Activated CD4-positive, alpha-beta T cell treated with anti-CD3 and anti-CD28 coated beads for 1 hour (primary cell): Measurements from ENCODE around the gene NUDT14.

Experiments used
- DNase-seq: peaks from one replicate; pipeline ENCODE4 v3.0.0-alpha.2; 2020

Gene NUDT14

DNA sequence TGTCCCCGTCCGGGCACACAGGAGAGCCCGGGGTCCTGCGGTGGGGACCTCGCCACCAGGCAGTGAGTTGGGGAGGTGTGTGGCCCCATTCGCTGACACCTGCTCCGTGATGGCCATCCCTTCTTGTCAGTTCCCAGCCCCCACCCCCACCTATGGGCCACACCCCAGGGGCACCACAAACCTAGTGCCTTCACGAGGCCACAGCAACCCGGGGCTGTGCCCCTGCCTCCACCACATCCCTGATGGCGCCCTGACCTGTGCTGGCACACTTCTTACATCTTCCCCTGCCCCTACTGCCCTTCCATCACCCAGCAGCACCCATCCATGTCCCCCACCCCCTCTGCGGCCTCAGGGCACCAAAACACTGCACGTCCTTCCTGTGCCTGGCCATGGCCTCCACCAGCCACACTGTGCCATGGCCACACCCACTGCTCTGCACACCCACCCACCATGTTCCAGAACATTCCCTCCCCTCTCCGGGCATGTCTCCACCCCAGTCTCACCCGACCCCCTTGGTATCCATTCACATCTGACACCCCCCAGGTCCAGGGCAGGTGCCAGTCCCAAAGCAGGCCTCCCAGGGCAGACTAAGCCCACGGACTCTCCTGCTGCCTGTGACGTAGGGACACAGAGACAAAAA is 37.0 kb downstream of the NUDT14 start:
- no peak for DNase-seq

DNA sequence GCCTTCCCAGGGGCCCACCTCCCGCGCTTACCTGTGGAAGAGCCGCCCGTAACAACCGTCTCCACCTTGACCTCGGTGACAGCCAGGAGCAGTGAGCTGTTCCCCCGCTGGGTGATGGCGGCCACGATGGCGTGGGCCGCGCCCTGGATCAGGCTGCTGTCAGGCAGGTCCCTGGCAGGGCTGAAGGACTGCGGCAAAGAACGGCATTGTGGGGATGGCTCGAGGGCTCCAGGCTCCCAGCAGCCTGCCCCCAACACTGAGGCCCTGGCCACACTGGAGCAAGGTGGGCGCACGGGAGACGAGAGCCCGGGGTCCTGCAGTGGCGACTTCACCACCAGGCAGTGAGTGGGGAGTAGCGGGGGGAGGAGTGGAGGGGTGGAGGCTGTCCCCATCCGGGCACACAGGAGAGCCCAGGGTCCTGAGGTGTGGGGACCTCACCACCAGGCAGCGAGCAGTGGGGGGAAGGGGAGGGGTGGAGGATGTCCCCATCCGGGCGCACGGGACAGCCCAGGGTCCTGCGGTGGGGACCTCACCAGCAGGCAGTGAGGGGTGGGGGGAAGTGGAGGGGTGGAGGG is 37.6 kb downstream of the NUDT14 start:
- no peak for DNase-seq

DNA sequence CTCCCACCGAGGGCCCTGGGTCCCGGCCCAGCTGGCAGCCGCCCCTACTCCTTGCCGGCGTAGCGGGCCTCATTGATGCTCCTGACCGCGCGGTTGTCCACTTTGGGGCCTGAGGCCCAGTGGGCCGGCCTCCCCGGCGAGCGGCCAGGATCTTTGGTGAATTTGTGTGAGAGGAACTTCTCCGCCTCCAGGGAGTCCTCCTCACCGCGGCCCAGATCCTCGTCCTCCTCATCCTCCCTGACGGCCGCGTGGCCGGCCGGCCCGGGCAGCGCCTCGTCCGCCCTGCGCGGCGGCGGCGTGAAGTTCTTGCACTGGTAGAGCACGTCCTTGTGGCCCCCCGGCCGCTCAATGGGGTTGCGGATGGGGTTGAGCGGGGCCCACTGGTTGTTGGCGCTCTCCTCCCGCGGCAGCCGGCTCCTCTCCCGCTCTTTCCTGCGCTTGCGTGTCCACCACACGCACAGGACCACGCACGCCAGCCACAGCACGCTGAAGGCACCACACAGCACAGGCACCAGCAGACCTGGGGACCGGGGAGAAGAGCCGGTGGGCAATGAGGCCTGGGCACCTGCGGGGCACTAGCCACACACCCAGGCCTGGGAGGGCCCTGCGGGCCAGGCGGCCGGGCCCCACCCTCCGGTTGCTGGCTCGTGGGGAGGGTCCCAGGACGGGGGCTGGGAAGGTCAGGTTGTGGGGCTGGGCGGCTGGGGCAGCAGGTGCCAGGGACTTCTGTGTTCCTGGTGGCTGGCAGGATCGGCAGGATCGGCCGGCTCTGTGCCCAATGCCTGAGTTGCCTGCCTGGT is 38.3 kb downstream of the NUDT14 start:
- DNase-seq, result no peak

DNA sequence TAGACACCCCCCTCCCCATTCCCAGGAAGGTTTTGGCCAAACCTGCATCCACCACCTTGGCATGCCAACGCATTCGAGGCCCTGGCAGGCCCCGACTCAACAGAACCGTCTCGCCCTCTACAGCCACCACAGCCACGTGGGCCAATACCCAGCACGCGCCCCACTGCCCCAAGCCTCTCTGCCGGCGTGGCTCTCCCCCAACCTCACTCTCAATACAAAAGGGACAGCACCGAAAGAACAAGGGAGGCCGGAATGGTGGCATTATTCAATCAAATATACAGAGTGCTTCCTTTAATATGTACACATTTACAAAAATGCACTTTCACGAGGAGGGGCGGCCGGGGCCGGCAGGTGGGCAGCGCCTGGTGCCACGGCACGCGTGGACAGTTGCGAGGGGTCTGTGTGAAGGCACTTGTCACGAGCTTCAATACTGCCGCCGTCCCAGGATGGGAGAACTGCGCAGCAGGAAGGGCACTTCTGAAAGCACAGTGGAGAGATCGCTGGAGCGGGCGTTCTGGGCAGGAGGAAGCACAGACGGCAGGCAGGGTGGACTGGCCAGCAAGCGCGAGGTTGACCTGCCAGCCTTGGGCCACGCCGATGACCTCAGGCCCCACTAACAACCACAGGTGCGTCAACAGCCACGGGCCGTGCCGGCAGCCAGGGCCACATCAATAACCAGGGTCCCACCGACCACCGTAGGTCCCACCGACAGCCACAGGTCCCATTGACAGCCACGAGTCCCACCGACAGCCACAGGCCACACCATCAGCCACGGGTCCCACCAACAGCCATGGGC is 39.4 kb downstream of the NUDT14 start:
- DNase-seq, result no peak

DNA sequence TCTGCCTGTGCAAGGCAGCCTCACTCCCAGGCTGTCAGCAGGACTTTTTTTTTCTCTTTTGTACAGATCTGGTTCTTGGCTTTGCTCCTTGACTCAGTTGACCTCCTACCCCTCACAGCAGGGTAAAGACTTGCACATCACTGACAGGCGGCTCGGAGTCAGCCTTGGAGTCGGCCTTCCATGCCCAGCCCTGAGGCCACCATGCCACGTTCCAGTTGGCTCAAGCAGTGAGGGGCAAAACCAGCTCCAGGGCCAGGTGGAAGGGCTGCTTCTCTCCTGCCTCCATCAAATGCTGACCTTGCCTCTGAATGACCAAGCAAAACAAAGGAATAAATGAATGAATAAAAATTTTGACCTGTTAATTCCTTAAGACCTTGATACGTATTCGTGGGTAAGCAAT is 40.1 kb downstream of the NUDT14 start:
- no peak for DNase-seq

DNA sequence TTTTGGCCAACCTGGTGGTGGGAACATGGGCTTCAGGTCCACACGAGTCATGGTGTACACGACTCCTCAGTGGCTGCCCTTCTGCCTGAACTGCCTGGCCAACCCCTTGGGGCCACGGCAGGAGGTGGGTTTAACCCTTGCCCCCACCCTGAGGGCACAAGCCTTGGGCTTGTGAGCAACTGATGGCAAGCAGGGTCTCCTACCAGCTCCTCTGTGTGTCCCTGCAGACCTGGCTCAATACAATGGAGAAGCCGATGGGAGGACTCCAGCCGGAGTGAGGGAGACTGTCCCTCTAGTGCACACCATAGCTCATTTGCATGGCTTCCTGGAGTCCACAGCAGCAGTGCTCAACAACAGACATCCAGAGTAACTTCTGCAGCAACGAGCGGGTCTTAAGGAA is 40.5 kb downstream of the NUDT14 start:
- DNase-seq, result no peak

DNA sequence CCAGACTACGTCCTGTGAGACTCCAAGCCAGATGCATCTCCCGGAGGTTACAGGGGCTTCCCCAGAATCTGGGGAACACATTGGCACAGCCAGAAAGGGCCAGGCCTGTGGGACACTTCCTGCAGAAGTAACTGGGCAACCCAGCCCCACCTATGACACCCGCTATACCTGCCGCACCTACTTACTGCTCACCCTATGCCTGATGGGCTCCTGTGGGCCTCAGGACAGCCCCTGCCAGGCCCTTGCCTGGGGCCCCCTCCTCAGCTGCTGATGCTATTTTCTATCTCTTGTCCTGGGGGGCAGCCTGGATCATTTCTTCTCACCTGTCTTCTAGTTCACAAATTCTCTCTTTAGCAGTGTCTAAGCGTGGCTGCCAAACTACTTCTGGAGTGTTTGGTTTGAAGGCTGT is 41.3 kb downstream of the NUDT14 start:
- no peak for DNase-seq

DNA sequence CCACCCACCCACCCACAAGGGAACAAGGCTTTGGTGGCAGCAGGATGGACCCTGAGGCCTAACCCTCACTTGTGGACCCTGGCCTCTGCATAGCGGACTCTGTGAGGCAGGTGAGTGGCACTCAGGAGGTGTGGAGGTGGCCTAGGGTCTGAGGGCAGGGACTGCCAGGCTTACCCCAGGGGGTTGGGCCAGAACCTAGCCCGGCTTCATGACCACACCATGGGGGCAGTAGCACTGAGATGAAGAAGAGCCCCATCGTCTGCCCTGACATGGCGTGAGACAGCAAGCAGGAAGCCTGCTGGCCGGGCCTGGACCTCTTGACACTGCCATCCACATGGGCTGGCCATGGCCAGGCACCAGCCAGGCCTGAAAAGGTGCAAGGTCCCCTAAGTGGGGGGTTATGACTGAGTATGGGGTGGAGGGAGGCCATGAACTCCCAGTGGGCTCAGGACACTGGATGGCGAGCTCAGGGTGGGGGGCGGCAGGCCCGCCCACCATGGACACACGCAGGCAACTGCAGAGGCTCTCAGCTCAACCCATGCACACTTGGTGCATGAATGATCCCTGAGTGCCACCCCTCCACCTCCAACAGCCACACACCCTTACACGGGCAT is 41.8 kb downstream of the NUDT14 start:
- no peak for DNase-seq

DNA sequence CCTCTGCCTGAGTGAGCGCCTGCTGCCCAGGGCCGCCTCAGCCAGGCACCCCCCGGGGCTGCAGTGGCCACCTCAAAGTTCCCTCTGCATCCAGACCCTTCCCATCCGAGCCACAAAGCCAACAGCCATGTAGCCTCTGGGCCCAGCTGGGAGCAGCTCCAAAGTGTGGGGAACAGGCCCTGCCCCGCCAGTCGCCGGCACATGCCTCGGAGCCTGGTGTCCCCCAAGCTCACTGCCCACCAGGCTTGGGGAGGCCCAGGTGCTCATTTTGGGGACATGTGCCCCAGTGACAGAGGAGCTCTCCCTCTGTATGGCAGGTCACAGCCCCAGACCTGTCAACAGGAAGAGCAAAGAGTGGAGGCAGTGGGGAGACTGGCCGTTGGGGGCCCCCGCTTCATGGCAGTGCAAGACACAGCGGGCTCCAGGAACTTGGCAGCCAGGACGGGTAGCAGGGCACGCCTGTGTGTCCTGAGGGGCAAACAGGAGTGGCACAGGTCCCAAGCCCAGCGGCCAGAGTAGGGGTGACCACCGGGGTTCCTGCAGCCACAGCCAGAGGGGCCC is 42.5 kb downstream of the NUDT14 start:
- no peak for DNase-seq

DNA sequence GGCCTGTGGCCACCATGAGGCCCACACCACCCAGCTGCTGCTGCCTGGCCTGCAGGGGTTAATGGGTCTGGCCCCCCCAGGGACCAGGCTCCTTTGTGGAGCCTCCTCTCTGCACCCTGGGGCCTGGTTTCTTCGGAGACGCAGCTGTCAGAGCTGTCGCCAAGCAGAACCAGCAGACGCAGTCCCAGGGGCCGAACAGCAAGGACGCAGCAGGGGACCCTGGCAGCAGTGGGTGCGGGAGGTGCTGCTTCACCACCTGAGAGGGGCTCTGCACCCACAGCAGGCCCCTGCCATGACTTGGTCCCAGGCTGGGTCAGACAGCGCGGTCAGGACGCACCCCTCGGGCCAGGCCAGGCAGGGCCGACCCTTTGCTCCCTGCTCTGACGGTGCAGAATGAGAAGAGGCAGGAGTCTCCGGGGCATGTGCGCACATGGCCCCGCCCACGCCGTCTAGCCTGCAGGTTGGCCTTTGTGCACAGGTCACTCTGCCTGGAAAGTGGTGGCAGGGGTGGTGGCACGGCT is 43.0 kb downstream of the NUDT14 start:
- DNase-seq, result no peak

DNA sequence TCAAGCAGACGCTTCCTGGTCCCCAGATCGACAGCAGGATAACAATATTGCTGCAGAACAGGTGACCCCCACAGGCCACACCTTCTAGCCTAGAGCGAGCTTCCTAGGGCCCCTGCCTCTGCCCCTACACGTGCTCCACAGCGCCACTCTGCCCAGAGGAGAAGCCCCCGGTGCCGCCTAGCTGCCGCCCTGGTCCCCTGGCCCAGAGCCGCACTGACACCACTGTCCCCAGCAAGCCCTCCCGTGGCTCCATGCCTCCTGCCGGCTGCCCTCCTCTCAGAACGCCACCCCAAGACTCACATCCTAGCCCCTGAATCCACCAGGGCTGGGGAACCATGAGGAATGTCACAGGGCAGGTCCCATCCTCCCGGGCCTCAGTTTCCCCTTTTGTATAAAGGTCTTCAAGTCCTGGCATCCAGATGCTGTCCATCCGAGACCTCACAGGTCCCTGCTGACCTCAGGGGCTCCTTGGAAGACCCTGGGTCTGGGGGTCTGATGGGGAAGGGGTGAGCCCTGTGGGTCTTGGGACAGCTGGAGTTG is 43.6 kb downstream of the NUDT14 start:
- DNase-seq, result no peak

DNA sequence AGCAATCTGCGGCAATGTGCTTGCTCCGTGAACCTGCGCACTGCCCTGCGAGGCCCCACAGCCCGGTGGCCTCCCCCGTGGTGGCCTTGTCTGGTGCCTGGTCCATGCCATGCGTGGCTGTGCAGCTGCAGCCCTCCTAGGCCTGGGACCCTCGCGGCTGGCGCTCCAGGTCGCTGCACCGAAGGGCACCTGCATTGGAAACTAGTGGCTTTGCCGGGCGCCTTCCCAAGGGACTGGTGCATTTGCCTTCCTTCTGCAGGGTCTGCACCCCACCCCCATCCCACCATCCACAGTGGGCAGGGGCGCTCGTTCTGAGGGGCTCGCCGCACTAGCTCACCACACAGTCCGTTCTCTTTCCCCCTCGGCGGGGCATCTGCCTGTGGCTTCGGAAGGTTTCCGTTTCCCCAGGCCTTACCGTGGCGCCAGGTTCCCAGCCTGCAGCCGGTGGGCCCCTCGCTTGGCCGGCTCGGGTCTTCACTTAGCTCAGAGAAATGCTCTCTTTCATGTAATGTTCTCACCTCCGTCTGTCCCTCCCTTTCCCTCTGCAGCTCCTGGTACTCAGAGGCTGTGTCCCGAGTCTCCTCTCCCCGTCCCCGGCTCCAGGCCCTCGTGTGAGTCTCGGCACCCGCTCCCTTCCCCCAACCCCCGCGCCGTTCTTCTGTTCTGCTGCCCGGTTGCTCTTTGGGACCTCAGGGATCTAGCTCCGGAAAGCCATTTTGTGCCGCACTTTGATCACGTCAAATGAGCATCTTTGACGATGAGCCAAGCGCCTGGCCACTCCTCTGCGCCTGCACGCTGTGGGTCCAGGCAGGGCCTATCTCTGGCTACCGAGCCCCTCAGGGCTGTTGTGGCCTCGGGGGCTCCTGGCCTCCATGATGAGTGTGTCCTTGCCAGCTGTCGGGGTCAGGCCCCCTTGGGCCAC is 44.5 kb downstream of the NUDT14 start:
- no peak for DNase-seq

DNA sequence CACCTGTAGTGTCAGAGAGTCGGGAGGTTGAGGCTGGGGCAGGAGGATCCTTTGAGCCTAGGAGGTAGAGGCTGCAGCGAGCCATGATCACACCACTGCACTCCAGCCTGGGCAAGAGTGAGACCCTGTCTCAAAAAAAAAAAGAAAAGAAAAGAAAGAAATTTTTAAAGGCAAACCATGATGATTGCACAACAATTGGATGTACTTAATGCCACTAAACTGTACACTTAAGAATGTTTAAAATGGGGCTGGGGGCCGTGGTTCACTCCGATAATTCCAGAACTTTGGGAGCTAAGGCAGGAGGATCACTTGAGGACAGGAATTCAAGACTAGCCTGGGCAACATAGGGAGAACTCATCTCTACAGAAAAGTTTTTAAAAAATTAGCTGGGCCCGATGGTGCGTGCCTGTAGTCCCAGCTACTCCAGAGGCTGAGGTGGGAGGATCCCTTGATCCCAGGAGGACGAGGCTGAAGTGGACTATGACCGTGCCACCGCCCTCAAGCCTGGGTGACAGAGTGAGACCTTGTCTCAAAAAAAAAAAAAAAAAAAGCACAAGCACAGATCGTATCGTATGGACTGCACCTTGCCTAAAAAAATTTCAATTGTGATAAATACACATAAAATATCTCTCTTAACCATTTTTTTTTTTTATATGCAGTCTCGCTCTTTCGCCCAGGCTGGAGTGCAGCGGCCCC is 45.3 kb downstream of the NUDT14 start:
- no peak for DNase-seq

DNA sequence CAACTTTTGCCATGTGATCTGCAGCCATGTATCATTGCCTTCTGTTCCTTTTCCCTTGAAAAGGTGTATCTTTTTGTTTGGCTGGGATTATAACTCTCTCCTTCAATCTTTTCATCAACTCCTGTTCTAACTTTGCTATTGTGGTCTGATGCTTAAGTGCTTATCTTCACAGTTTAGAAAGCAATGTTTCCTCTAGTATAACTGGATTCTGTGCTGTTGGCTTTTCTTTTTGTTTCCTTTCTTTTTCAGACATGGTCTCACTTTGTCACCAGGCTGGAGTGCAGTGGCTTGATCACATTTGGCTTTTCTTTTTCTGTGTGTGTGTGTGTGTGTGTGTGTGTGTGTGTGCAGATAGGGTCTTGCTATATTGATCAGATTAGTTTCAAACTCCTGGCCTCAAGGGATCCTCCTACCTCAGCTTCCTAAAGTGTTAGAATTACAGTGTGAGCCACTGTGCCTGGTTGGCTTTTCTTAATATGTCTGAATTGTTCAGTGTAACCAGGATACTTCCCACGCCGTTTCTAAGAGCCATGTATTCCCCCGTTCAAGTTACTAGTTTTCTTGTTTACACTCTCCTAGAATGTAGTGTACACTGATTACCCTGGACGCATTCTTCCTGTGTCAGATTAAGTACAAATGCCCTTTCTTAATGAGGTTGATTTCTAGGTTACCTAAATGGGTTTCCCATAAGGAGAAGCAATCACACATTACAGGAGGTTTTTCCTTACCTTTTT is 48.0 kb downstream of the NUDT14 start:
- DNase-seq, result no peak

DNA sequence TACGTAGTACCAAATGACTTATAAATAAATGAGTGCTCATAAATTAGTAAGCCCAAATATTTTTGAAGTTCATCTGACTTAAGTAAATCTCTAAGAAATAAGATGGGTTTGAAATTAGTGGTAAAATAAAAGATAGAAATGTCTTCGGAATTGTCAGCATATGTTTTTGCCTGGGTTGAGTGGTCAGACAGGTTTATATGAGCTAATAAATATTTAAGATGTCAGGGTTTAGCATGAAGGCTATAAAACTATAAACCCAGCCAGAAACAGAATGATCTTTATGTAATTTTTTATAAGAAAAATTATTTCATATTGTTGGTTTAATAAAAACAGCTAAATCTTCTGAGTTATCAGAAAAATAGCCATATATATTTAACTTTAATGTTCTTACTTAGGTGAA is 49.9 kb downstream of the NUDT14 start:
- DNase-seq, result no peak

DNA sequence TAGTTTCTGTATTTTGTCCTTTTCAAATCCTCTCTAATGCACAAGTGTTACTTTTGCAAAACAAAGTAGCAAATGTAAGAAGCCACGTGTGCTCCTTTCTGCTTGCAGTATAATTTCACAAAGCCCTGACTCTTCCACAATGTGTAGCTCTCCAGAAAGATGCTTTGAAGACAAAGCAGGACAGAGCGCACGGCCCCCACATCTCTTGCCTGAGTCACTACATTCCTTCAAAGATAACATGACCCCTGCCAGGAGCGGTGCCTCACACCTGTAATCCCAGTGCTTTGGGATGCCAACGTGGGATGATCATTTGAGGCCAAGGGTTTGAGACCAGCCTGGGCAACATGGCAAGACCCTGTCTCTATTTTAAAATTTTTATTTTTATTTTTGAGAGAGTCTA is 53.1 kb downstream of the NUDT14 start:
- DNase-seq, result no peak

DNA sequence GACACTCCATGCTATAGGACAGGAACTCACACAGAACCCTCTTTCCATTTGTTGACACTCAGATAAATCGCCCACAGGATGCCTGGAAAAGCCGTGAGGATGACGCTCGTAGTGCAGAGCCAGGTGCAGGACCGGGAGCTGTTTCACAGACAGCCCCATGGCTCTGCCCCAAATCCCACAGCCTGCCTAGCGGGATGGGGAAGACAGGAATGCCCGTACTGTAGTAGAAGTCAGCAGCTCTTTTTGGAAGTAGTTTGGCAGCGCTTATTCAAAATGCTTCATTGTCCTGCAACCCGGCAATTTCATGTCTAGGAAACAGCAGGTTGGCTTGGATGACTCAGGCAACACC is 54.2 kb downstream of the NUDT14 start:
- DNase-seq, result no peak

DNA sequence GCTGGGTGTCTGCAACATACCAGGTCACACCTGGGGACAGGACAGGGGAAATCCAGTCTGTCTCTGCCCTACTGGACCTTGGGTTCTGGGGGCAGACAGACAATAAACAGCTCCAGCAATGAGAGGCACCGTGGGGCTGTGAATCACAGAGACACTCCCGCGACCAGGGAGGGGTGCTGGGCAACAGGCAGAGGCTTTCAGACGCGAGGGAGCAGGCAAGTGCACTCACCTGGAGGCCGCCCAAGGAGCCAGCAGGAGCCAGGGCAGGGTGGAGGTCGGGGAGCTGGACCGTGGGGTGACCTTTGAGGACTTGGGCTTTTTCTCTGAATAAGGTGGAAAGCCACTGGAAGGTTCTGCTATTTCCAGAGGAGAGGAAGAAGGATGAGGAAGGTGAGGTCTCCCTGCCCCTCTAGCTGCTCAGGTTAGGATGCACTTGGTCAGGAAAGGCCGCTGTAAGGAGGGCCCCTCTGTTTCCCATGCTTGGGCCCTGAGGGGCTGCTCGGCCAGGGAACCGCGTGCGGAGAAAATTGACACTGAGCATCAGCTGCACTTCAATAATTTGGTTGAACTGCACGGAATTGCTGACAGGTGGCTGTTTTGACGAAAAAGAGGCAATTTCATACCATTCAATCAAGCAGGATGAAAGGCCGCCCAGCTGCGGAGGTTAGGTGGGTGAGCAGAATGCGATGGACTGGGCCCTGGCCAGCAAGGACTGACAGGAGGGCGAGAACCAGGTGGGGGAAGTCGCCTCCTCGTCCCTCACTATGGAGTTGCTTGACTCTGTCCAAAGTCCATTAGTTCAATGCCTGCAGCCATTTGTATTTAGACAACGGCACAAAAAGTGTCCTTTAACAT is 54.8 kb downstream of the NUDT14 start:
- no peak for DNase-seq

DNA sequence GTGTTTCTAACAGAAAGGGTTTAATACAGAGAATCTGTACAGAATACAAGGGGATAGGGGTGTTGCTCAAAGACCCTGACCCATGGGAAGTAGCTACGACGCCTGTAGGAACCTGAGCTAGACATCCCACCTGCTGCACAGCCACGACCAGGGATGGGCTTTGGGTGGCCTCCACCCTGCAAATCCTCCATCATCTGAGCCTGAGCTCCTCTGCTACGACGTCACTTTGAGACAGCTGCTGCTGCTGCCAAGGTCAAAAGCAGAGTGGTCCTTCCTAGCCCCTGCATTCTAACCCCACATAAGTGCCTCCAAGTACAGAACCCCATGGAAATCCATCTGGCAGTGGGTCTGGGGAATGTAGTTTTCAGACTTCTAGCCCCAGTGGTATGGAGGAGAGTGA is 56.3 kb downstream of the NUDT14 start:
- DNase-seq, result no peak
